C4-2B (cell line): ENCODE measurements around the gene ADAMTS13.

Experiments used
- H3K27ac ChIP-seq: fragments of 450-650 bp; 2 replicates; pipeline ENCODE4 v1.5.1; 2017
- ZFX ChIP-seq: fragments of 450-650 bp; IDR thresholded peaks from 2 replicates; pipeline ENCODE4 v1.6.1; 2017
- TF ChIP-seq, protein P1 (sequence below): fragments of 450-650 bp; conservative IDR thresholded peaks from 2 replicates; pipeline ENCODE4 v1.5.1; 2017; ENCODE audit warnings: mild to moderate bottlenecking

Gene ADAMTS13

DNA sequence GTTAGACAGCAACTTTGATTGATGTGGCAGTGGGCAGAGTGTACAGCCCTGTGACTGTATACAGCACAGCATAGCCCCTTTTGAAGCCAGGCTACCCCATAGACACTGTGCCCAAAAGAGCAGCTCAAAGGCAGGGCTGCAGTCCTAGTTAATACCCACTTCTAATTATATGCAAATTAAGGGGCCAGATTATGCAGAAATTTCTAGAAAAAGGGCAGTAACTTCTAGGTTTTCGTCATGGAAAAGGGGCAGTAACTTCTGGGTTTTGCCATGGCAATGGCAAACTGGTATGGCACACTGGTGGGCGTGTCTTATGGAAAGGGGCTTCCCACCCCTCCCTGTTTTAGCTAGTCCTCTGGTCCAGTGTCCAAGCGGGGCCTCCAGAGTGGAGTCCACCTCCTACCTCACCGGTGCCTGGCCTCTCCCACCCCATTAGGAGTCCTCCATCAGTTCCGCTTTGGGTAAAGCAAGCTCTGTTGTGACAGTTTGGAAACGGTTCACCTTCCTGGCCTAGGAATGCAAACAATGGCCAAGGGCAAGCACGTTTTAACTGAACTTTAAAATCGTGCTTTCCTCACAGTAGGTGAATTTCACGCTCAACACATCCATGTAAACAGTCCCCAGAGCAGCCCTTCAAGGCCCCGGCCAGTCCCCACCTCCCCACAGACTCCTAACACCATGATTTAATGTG is 5.6 kb downstream of the ADAMTS13 start:
- no peak for TF ChIP-seq ZFX
- TF ChIP-seq, protein P1, sequence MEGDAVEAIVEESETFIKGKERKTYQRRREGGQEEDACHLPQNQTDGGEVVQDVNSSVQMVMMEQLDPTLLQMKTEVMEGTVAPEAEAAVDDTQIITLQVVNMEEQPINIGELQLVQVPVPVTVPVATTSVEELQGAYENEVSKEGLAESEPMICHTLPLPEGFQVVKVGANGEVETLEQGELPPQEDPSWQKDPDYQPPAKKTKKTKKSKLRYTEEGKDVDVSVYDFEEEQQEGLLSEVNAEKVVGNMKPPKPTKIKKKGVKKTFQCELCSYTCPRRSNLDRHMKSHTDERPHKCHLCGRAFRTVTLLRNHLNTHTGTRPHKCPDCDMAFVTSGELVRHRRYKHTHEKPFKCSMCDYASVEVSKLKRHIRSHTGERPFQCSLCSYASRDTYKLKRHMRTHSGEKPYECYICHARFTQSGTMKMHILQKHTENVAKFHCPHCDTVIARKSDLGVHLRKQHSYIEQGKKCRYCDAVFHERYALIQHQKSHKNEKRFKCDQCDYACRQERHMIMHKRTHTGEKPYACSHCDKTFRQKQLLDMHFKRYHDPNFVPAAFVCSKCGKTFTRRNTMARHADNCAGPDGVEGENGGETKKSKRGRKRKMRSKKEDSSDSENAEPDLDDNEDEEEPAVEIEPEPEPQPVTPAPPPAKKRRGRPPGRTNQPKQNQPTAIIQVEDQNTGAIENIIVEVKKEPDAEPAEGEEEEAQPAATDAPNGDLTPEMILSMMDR: no peak
- H3K27ac ChIP-seq: no peak overlapping the region

DNA sequence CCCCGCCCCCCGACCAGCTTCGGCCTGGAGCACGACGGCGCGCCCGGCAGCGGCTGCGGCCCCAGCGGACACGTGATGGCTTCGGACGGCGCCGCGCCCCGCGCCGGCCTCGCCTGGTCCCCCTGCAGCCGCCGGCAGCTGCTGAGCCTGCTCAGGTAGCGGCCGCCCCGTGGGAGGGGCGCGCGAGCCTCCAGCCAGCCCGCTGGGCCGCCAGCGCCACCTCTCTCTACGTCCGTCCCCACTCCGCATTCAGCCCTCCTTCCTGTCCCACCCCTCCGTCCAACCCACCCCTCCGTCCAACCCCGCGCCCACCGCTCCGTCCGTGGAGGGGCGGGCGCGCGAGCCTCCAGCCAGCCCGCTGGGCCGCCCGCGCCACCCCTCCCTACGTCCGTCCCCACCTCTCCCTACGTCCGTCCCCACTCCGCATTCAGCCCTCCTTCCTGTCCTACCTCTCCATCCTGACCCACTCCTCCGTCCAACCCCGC is 6.5 kb downstream of the ADAMTS13 start:
- no peak overlapping the region for H3K27ac ChIP-seq
- TF ChIP-seq ZFX: no peak
- TF ChIP-seq, protein P1: no peak

DNA sequence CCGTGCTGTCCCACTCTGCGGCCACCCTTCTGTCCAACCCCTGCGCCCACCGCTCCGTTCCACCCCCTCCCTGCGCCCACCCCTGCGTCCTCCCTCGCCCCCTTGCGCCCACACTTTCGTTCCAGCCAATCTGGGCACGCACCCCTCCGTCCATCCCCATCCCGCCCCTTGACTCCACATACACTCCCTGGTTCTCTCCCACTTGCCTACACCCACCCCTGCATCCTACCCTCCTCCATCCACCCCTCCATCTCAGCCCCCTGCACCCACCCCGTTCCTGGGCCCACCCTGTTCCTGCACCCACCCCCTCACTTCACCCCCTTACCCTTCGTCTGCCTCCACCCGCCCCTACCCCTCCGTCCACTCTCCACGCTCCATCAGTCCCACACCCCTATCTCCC is 7.0 kb downstream of the ADAMTS13 start:
- H3K27ac ChIP-seq: no peak overlapping the region
- TF ChIP-seq, protein P1: no peak
- no peak for TF ChIP-seq ZFX

DNA sequence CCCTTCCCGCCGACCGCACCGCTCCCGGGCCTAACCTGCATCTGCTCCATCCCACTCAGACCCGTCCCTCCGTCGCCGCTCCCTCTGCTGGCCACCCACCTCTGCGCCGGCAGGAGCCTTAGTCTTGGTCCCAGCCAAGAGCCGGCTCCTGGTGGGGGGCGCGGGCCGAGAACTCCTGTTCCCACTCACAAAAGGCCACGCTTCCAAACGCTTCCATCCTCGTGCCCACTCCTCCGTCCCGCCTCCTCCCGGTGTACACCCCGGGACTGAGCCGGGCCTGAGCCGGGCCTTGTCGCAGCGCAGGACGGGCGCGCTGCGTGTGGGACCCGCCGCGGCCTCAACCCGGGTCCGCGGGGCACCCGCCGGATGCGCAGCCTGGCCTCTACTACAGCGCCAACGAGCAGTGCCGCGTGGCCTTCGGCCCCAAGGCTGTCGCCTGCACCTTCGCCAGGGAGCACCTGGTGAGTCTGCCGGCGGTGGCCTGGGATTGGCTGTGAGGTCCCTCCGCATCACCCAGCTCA is 7.5 kb downstream of the ADAMTS13 start:
- TF ChIP-seq, protein P1: no peak
- TF ChIP-seq ZFX: no peak
- no peak overlapping the region for H3K27ac ChIP-seq

DNA sequence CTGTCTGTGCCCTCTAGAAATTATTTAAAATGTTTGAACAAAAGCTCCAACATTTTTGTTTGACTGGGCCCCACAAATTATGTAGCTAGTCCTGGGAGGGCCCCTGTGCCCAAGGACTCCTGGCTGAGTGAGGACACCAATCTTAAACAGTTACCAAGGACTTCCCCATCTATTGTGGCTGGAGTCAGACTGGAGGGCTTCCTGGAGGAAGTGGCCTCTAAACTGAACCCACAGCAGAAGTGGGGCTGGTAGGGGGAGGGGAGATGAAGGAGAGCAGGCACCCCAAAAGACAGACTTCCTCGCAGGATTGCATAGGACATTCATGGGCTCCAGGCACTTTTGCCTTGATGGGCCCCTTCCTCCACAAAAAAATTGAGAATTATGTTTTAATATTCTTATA is 8.1 kb downstream of the ADAMTS13 start:
- TF ChIP-seq, protein P1: no peak
- TF ChIP-seq ZFX: no peak
- no peak overlapping the region for H3K27ac ChIP-seq

DNA sequence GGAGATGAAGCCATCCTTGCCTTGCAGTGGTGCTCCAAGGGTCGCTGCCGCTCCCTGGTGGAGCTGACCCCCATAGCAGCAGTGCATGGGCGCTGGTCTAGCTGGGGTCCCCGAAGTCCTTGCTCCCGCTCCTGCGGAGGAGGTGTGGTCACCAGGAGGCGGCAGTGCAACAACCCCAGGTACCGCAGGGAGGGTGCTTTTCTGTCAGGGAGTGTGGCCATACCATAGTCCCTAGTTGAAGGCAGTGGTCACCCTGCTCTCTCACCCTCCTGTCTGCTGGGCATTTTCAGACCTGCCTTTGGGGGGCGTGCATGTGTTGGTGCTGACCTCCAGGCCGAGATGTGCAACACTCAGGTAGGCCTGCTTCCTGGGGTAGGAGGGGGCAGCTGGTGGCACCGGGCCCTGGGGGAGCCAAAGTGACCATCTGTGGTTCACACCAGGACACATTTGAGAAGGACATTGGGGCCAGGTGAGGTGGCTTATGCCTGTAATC is 11.2 kb downstream of the ADAMTS13 start:
- TF ChIP-seq, protein P1: no peak
- no peak for TF ChIP-seq ZFX
- H3K27ac ChIP-seq: no peak overlapping the region

DNA sequence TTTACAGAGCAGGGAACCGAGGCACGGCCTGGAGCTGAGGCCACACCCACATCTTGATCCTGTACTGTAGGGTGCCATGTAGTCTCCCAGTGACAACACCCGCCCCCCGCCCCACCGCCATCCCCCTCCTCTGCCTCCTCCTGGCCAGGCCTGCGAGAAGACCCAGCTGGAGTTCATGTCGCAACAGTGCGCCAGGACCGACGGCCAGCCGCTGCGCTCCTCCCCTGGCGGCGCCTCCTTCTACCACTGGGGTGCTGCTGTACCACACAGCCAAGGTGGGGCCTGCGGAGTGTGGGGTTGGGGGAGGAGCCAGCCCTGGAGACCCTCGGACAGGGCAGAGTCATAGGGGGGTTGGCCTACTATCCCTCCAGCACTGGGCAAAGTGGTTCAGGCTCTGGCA is 14.5 kb downstream of the ADAMTS13 start:
- TF ChIP-seq, protein P1: no peak
- TF ChIP-seq ZFX: no peak
- no peak overlapping the region for H3K27ac ChIP-seq
